Activated CD4-positive, alpha-beta T cell treated with anti-CD3 and anti-CD28 coated beads, Interleukin-2, amount 50 U/mL, for 24 hours (primary cell): Measurements from ENCODE around the gene NAA11.
"Not testable (repeated sequence)": the region's sequence is repeated elsewhere in the genome, so short reads cannot be mapped to it uniquely, and the experiment has no call there.

Experiments
- DNase-seq, 2 donors: peaks; one replicate each; pipeline ENCODE4 v3.0.0-alpha.2; 2020; ENCODE audit warnings: low read depth in 1 of 2, low spot score in 1 of 2

Gene NAA11

GRCh38 chr4:79308971-79309370, 16.9 kb downstream of the NAA11 start:
- DNase-seq, result no peak

- no peak for DNase-seq
Observed at GRCh38 chr4:79308137-79308536, 17.7 kb downstream of the NAA11 start.

GRCh38 chr4:79306795-79307194, 19.1 kb downstream of the NAA11 start:
- DNase-seq, result no peak

GRCh38 chr4:79300280-79300679, 25.6 kb downstream of the NAA11 start:
- DNase-seq, result no peak

GRCh38 chr4:79298484-79298883, 27.4 kb downstream of the NAA11 start:
- no peak for DNase-seq

- DNase-seq, result no peak
Observed at GRCh38 chr4:79298027-79298426, 27.8 kb downstream of the NAA11 start.

GRCh38 chr4:79297479-79297878, 28.4 kb downstream of the NAA11 start:
- DNase-seq, result no peak

GRCh38 chr4:79296768-79297428, 29.0 kb downstream of the NAA11 start:
- DNase-seq, result no peak

- DNase-seq, result no peak
Observed at GRCh38 chr4:79295086-79295485, 30.8 kb downstream of the NAA11 start.

GRCh38 chr4:79294064-79294463, 31.8 kb downstream of the NAA11 start:
- no peak for DNase-seq

- DNase-seq, result no peak
Observed at GRCh38 chr4:79292008-79292407, 33.9 kb downstream of the NAA11 start.

GRCh38 chr4:79290376-79290775, 35.5 kb downstream of the NAA11 start:
- DNase-seq, result no peak

- DNase-seq, result no peak
Observed at GRCh38 chr4:79288185-79288584, 37.7 kb downstream of the NAA11 start.

- no peak for DNase-seq
Observed at GRCh38 chr4:79287718-79288117, 38.1 kb downstream of the NAA11 start.

- no peak for DNase-seq
Observed at GRCh38 chr4:79287076-79287475, 38.8 kb downstream of the NAA11 start.

- DNase-seq, result no peak
Observed at GRCh38 chr4:79281566-79282359, 44.1 kb downstream of the NAA11 start.

- DNase-seq, result not testable (repeated sequence)
Observed at GRCh38 chr4:79277467-79277866, 48.4 kb downstream of the NAA11 start.

- DNase-seq, result no peak
Observed at GRCh38 chr4:79273915-79274314, 51.9 kb downstream of the NAA11 start.

- DNase-seq, result no peak
Observed at GRCh38 chr4:79272761-79273160, 53.1 kb downstream of the NAA11 start.

GRCh38 chr4:79272126-79272525, 53.7 kb downstream of the NAA11 start:
- no peak for DNase-seq

- no peak for DNase-seq
Observed at GRCh38 chr4:79267671-79268070, 58.2 kb downstream of the NAA11 start.
